Measurements from ENCODE around the gene ZCCHC4.
"Not testable (repeated sequence)": the region's sequence is repeated elsewhere in the genome, so short reads cannot be mapped to it uniquely, and the experiment has no call there.

ZCCHC4 gene

GRCh38 chr4:25320773-25321172, 8.2 kb downstream of the ZCCHC4 start:
- peak; percentile 91 to 93 for ATAC-seq

- ATAC-seq = no peak
These were observed 9.1 kb downstream of the ZCCHC4 start for GRCh38 chr4:25321703-25322102.

- ATAC-seq = not testable (repeated sequence)
These were observed 15.9 kb downstream of the ZCCHC4 start for GRCh38 chr4:25328463-25328862.

DNA sequence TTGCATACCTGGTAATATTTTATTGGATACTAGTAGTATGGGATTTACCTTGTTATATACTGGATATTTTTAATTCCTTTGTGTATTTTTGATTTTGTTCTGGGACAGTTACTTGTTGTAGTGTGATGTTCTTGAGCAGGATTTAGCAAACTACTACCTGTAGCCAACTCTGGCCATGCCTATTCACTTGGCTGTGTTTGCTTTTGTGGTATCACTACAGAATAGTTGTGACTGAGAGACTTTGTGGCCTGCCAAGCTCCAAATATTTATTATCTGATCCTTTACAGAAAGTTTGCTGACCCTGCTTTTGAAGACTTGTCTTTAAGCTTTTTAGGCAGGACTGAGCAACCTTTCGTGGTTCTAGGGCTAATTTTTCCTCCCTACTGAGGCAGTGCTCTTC, 17.8 kb downstream of the ZCCHC4 start:
- ATAC-seq = no peak

DNA sequence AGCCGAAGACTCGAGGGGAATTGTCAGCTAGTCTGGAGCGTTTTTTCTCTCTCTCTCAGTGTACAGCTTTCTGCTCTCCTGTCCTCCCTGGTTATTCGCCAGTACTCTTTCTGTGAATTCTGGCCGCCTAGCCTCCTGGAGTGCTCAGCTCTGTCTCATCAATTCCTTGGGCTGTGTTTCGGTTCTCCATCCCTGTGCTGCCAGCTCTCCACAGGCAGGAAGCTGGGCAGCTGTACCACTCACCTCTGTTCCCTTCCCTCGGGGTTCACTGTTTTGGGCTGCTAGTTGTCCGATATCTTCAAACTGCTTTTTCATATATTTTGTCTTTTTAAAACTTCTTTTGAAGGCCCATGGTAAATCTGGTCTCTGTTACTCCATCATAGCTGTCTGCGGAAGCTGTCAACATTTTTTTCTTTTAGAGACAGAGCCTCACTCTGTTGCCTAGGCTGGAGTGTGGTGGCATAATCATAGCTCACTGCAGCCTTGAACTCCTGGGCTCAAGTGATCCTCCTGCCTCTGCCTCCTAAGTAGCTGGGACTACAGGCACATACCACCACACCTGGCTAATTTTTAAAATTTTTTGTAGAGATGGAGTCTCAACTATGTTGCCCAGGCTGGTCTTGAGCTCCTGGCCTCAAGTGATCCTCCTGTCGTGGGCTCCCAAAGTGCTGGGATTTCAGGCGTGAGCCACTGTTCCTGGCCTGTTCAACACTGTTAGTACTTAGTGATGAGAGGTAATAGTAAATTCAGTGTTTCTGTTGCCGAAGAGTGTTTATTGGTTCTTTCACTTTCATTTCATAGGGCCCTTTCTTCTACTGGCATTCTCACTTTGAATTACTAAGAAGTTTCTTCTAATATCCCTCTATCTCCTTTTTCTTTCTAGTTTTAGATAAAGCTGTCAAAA, 18.6 kb downstream of the ZCCHC4 start:
- peak; percentile 86 to 89 for ATAC-seq

GRCh38 chr4:25343671-25344070, 31.1 kb downstream of the ZCCHC4 start:
- ATAC-seq = no peak

- no peak for ATAC-seq
These were observed 33.2 kb downstream of the ZCCHC4 start for GRCh38 chr4:25345744-25346143.

- ATAC-seq = no peak
These were observed 34.3 kb downstream of the ZCCHC4 start for GRCh38 chr4:25346913-25347312.

GRCh38 chr4:25347473-25347872, 34.9 kb downstream of the ZCCHC4 start:
- ATAC-seq = no peak

GRCh38 chr4:25347971-25348370, 35.4 kb downstream of the ZCCHC4 start:
- no peak for ATAC-seq

- no peak for ATAC-seq
These were observed 38.0 kb downstream of the ZCCHC4 start for GRCh38 chr4:25350561-25350960.

DNA sequence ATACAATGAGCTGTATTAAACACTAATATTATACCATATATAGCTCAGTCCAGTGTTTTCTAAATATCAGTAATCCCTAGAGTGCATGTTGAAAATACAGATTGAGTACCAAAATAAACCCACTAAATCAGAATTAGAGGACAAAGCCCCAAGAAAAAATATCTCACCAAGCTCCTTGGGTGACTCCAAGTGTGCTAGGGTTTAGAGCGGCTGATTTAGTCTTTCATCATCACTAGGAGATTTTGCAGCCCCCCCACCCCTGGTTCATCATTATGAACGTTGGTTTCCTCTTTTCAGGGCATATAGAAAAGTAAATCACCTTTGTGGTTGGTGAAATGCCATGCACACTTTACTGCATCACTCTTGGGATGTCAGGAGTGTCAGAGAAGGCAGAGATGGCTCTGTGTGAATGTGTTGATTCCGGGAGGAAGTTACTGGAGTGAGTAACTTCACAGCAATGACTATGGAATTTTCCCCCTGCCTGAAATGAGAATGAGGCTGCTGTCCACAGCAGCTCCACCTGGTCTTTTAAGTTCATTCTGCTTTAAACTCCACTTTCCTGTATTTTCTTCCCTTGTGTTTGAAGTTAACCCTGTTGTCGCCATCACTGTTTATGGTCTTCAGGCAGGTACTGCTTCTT, 39.3 kb downstream of the ZCCHC4 start:
- no peak for ATAC-seq

DNA sequence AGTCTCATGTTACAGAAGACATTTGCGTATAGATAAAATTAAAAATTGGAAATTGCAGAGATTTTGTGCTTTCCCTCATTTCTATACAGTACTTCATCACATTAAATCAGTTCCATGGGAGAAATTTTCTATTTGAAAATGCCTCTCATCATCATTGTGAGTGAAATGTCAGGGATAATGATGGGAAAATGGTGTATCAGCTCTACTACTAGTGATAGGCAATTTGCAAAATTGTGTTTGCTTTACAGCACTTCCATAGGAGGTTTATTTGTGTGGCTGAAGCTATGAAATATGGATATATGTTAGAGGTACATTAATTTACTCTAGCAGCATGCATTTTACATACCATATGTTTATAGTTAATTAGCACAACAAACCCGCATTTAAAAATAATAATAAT, 43.5 kb downstream of the ZCCHC4 start:
- ATAC-seq = no peak

DNA sequence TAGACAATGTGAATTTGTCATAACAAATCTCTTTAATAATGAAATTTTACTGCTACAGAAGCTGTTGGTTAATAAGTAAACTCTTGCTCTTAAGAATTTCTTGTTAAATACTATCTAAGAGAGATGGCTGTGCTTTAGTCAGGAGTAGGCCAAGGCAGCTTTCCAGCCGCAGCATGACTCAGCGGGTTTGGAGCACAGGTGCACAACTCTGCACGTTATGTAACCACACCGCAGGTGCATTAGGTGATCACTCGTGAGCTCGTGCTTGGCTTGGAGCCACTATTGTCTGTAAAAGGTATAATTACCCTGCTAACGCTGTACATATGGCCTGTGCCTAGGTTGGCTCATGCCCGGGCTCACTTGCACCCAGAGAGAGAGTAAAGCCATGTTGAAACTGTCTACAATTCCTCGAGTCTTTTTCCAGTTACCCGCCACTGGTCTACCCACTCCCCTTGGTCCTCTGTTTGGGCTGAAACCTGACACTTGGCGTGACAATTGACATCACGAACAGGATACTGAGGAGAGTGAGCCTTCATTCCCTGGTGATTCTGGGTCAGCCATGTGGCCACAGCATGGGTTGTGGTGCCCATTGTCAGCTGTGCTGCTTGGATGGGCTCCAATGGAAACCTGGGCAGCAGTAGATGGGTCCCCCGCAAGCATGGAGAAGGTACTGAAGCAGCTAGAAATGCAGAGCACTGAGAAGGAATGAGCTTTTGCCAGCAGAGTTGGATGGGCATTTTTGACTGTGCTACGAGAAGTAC, 46.1 kb downstream of the ZCCHC4 start:
- ATAC-seq = no peak

DNA sequence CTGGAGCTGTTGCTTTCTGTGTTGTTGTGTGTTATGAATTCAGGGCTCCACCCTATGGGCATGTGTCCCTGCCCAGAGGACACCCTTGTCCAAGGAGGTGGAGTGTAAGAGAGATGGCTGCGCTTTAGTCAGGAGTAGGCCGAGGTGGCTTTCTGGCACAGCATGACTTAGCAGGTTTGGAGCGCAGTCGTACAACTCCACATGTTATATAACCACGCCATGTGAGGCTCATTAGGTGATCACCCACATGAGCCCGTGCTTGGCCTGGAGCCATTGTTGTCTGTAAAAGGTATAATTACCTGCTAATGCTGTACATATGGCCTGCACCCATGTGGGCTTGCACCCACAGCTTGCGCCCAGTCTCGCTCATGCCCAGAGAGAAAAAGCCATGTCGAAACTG, 48.7 kb downstream of the ZCCHC4 start:
- ATAC-seq = no peak

DNA sequence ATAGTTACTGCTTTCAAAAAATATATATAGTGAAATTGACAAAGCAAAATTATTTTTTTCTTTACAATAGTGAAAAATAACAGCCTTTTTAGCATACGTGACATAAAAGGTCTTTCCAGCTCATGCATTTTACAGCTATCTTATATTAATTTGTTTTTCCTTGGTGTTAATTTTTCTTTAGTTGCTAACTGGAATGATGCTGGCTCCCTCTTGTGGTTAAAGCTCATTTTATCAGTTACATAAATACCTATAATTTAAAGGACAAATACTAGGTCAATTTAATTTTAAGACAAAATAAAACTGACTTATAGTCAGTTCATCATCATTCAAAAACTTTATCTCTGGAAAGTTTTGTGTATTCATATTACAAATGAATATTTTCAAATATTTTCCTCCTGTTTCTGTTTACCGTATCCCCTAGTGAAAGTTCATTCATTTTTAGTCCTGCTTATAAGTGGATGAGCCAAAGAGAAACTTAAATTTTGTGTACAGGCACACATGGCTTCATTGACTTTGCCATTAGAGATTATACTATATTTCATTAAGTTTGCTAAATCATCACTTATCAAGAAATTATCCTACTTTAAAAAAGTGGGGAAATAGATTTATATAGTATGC, 54.5 kb downstream of the ZCCHC4 start:
- no peak for ATAC-seq

- no peak for ATAC-seq
These were observed 55.3 kb downstream of the ZCCHC4 start for GRCh38 chr4:25367877-25368276.

DNA sequence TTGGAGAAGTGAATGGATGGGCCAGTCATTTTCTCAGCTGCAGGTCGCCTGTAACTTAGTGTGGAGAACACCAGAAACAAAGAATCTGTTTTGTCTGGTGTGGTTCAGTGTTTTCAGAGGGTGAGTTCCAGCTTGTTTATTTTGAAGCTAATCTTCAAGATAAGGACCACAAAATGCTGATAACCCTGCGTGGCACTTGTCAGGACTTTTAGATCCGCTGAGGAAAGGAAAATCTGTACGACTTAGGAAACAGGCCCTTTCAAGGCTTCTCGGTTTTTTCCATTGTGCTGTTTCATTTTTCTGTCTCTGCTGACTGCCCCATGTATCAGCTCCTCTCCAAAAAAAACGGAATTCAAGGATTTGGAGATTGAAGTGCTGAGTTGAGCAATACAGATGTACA, 55.7 kb downstream of the ZCCHC4 start:
- ATAC-seq = no peak

DNA sequence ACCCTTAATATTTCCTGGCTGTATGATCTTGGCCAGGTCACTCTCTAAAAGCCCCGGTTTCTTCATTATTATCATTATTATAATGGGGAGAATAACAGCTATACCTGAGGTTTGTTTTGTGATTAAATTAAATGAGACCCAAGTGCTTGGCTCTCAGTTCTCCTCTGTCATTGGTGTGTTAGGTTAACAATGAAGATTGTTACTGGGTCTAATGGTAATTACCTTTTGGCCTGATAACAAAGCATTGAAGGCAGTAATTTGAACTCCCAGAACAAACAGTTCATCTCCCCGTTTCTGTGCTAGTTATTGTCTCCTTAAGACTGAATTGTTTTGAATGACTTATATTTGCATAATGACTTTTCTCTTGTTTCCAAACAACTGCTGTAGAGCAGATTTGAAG, 57.7 kb downstream of the ZCCHC4 start:
- no peak for ATAC-seq

GRCh38 chr4:25372549-25372948, 60.0 kb downstream of the ZCCHC4 start:
- not testable (repeated sequence) for ATAC-seq

GRCh38 chr4:25376754-25377571, 64.4 kb downstream of the ZCCHC4 start, which contains the start of gene ANAPC4:
ANAPC4 (plus strand) TSS chr4:25377263; CDS start chr4:25377428, 165 bp downstream.
- peak; percentile 97 for ATAC-seq

Measured in activated CD4-positive, CD25-positive, alpha-beta regulatory T cell treated with anti-CD3 and anti-CD28 coated beads, Interleukin-2, amount 50 U/mL, for 24 hours (primary cell).